Calu3 (cell line): ENCODE results near the gene CAVIN2. TPM values are rescaled to one million over a fixed set of nuclear protein-coding genes. Genes with fewer than 3 reads are reported as not detected.

Experiments
- BruUV-seq: library from RNA; stranded (reverse); fragments of 400-500 nt; replicated peaks from 2 replicates; lab custom pipeline; 2021; lab: Mats Ljungman, UMichigan
- CTCF ChIA-PET: fragments of 300-600 bp; sonication (Branson Sonifier 250); formaldehyde crosslinking; loops from one replicate; lab custom pipeline; 2022; ENCODE audit warnings: antibody characterized with exemption; lab: Charles Lee
- DNase-seq: peaks from one replicate; pipeline ENCODE4 v3.0.0; 2022
- H3K27ac Mint-ChIP-seq: one replicate; pipeline ENCODE4 v1.8.0; 2022; ENCODE audit warnings: mixed read lengths; ENCODE audit not compliant: unreplicated experiment
- H3K27me3 Mint-ChIP-seq: one replicate; pipeline ENCODE4 v1.8.0; 2022; ENCODE audit warnings: mixed read lengths; ENCODE audit not compliant: unreplicated experiment
- H3K36me3 Mint-ChIP-seq: one replicate; pipeline ENCODE4 v1.8.0; 2022; ENCODE audit warnings: mild to moderate bottlenecking, moderate library complexity, mixed read lengths; ENCODE audit not compliant: insufficient read depth, unreplicated experiment
- H3K4me1 Mint-ChIP-seq: one replicate; pipeline ENCODE4 v1.8.0; 2022; ENCODE audit warnings: mild to moderate bottlenecking, low read depth, mixed read lengths; ENCODE audit not compliant: unreplicated experiment
- H3K4me3 Mint-ChIP-seq: one replicate; pipeline ENCODE4 v1.8.0; 2022; ENCODE audit warnings: mild to moderate bottlenecking, low read depth, moderate library complexity, mixed read lengths; ENCODE audit not compliant: unreplicated experiment
- H3K9me3 Mint-ChIP-seq: one replicate; pipeline ENCODE4 v1.8.0; 2022; ENCODE audit warnings: low read depth, mixed read lengths; ENCODE audit not compliant: unreplicated experiment
- intact Hi-C: fragments of 100-400 bp; cut with micrococcal nuclease; formaldehyde crosslinking; loops from one replicate; pipeline ENCODE4 v1.10.0; 2022; ENCODE audit not compliant: unreplicated experiment
- total RNA-seq: library from RNA; stranded (reverse); gene quantifications from 2 replicates; pipeline ENCODE4 v1.2.3, GENCODE V29; 2022
- TF ChIP-seq, protein P1 (sequence below): fragments of 200-600 bp; IDR thresholded peaks from one replicate; pipeline ENCODE4 v1.8.0; 2022; ENCODE audit warnings: antibody characterized with exemption; ENCODE audit not compliant: unreplicated experiment

Gene CAVIN2
- total RNA-seq, 1 experiment from 2014 or later: not detected

DNA sequence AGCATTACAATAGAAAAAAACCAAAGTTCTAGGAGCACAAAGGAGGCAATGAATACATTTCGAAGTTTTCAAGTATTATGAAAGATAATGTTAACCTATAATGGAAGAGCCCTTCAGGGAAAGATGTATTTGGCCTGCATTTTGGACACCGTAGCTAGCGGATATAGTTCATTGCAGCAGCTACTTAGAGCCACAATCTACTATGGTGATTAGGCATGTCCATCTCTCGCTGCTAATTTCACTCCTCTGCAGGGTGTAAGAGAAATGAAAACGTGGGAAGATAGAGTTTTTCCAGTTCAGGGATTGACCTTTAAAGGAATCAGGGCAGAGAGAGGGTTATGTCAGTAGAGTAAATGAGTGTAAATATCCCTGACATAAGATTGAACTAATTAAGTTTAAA lies 8.5 kb upstream of the CAVIN2 start:
- DNase-seq: no peak
- CTCF ChIA-PET: no interaction called here
- Mint-ChIP-seq H3K4me1 (peaks cover 43% of the 10 kb centered on the region), H3K9me3 (peaks cover 2% of the 10 kb centered on the region), H3K27ac (no peak overlapping the region), H3K4me3 (no peak overlapping the region), H3K27me3 (no peaks in the 10 kb centered on the region), H3K36me3 (no peaks in the 10 kb centered on the region)
- TF ChIP-seq, protein P1, sequence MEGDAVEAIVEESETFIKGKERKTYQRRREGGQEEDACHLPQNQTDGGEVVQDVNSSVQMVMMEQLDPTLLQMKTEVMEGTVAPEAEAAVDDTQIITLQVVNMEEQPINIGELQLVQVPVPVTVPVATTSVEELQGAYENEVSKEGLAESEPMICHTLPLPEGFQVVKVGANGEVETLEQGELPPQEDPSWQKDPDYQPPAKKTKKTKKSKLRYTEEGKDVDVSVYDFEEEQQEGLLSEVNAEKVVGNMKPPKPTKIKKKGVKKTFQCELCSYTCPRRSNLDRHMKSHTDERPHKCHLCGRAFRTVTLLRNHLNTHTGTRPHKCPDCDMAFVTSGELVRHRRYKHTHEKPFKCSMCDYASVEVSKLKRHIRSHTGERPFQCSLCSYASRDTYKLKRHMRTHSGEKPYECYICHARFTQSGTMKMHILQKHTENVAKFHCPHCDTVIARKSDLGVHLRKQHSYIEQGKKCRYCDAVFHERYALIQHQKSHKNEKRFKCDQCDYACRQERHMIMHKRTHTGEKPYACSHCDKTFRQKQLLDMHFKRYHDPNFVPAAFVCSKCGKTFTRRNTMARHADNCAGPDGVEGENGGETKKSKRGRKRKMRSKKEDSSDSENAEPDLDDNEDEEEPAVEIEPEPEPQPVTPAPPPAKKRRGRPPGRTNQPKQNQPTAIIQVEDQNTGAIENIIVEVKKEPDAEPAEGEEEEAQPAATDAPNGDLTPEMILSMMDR: no peak
- intact Hi-C loops: no loop called here
- no TSS peak for BruUV-seq

DNA sequence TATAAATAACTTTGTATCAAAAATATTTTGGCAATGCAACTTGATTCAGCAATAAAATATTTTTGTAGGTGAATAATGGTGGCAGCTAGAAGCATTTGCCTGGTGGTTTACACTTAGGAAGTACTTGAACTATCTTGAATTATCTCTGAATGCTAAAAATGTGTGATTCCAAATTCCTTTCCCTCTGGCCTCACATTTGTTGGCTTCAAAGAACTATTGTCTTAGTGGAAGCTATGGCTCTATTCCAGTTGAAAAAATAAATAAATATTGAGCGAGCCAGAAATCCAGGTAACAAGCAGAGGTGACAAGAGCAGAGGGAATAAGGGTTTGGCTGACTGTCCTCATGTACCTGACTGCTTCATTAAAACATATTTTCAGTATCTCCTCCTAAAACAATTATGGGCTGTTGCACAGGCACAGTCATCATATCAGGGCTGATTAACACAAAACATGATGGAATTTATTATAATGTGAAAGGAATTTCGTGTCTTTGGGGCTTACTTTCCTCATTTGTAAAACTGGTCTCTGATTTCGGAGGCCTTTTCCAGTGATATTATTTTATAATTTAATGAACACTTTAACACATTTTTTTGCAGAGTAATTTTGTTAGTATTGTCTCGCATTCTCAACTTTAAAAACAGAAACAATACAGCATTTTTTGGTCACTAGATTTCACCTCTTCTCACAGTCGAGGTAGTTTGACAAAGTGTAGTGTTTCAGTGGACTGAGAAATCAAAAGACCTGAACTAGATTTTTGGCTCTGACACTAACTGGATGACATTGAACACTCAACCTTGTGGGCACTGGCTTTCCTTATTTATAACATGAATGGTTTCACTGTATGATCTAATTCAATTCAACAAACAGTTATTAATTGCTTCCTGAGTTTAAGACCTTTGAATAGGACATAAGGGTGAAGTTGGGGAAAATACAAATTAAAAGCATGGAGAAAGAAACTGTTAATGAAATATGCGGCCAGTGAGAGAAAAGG lies 7.8 kb upstream of the CAVIN2 start:
- Mint-ChIP-seq H3K9me3 (peaks cover 2% of the 10 kb centered on the region), H3K27me3 (no peaks in the 10 kb centered on the region), H3K4me1 (peaks cover 43% of the 10 kb centered on the region), H3K4me3 (no peak overlapping the region), H3K27ac (no peak overlapping the region), H3K36me3 (no peaks in the 10 kb centered on the region)
- TF ChIP-seq, protein P1: no peak
- no peak for DNase-seq
- BruUV-seq: no TSS peak
- CTCF ChIA-PET: no interaction called here
- intact Hi-C loops: no loop called here

- TF ChIP-seq, protein P1: no peak
- intact Hi-C loops: no loop called here
- no peaks in the 10 kb centered on the region for H3K27me3 Mint-ChIP-seq
- CTCF ChIA-PET: no interaction called here
- no peaks in the 10 kb centered on the region for H3K36me3 Mint-ChIP-seq
- DNase-seq: no peak
- peaks cover 43% of the 10 kb centered on the region for H3K4me1 Mint-ChIP-seq
- H3K27ac Mint-ChIP-seq: no peak overlapping the region
- H3K4me3 Mint-ChIP-seq: no peak overlapping the region
- BruUV-seq: no TSS peak
- H3K9me3 Mint-ChIP-seq: peaks cover 2% of the 10 kb centered on the region
These were observed 7.0 kb upstream of the CAVIN2 start for GRCh38 chr2:191853843-191854242.

DNA sequence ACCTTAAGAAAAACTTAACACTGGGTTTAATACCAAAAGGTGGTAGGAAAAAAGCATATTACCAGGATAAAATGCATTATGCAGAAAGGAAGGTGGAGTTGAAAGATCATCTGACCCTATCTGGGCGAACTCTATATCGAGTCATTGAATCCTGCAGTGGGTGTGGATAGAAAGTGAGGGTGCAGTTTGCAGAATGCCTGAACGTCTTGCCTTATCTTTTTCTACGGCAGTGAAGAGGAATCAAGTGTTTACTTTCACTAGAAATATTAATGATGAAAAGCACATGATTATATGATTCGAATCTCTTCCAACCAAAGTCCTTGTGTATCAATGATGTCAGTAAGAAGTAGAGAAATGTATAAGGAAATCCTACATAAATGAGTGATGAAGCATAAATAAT lies 4.3 kb upstream of the CAVIN2 start:
- H3K27ac Mint-ChIP-seq: no peak overlapping the region
- no peaks in the 10 kb centered on the region for H3K27me3 Mint-ChIP-seq
- H3K36me3 Mint-ChIP-seq: no peaks in the 10 kb centered on the region
- TF ChIP-seq, protein P1: no peak
- no peak for DNase-seq
- no TSS peak for BruUV-seq
- CTCF ChIA-PET: no interaction called here
- peaks cover 2% of the 10 kb centered on the region for H3K9me3 Mint-ChIP-seq
- intact Hi-C loops: no loop called here
- peaks cover 33% of the 10 kb centered on the region for H3K4me1 Mint-ChIP-seq
- no peak overlapping the region for H3K4me3 Mint-ChIP-seq
